Dedifferentiated amniotic fluid mesenchymal stem cell (primary cell): ENCODE data around the gene NKAIN4.

Source experiments
- DNase-seq: peaks from one replicate; pipeline ENCODE4 v3.0.0-alpha.2; 2016; ENCODE audit errors: extremely low spot score

The NKAIN4 gene

GRCh38 chr20:63194007-63194796, 60.1 kb downstream of the NKAIN4 start:
- no peak for DNase-seq

GRCh38 chr20:63192721-63193120, 61.5 kb downstream of the NKAIN4 start:
- no peak for DNase-seq

- no peak for DNase-seq
These were observed 62.9 kb downstream of the NKAIN4 start for GRCh38 chr20:63191400-63191799.

GRCh38 chr20:63190828-63191227, 63.4 kb downstream of the NKAIN4 start:
- no peak for DNase-seq
